ENCODE data around the gene PFN1. TPM values are rescaled to one million over a fixed set of nuclear protein-coding genes. Genes with fewer than 3 reads are reported as not detected.

The PFN1 gene
- total RNA-seq: 1,000 to 10,000 TPM in 2 of 4 donors, 100 to 1,000 TPM in 2; 920 to 1,441 (median 1,060) TPM

- TF ChIP-seq POLR2AphosphoS5 (IDR thresholded peaks at IDR 0.05): peak; percentile 71
- TF ChIP-seq CTCF (IDR thresholded peaks at IDR 0.05): no peak
- no peak for TF ChIP-seq EP300 (IDR thresholded peaks at IDR 0.05)
- peak; percentile 90 to 94 for TF ChIP-seq POLR2A (IDR thresholded peaks at IDR 0.05)
- Histone ChIP-seq H3K36me3 (peaks cover 0 to 34% of the 10 kb centered on the region in 2 donors), H3K9me3 (no peaks in the 10 kb centered on the region), H3K27me3 (no peaks in the 10 kb centered on the region), H3K27ac (peak within 1 kb of the TSS; percentile 79 to 98 (median 97)), H3K4me1 (peaks cover 0 to 79% (median 37%) of the 10 kb centered on the region in 3 donors), H3K4me3 (peak within 1 kb of the TSS; percentile 59 to 100)
- ATAC-seq: peak; percentile 76
- WGBS, 2 donors (ENCODE audit: low coverage in 1 of 2): 0% methylated on average over 6 of the region's 59 CpGs; no CpG with 5 or more reads in 1 of the 2 donors
Observed at GRCh38 chr17:4948166-4948930, at the start of gene PFN1. TSS of gene PFN1 (minus strand) at chr17:4948530. CDS start at chr17:4948394, 136 bp downstream.

- WGBS, 2 donors (ENCODE audit: low coverage in 1 of 2): no CpG with 5 or more reads among the region's 93 CpGs
- peak; percentile 95 for ATAC-seq
- H3K27ac ChIP-seq: peak within 1 kb of the TSS; percentile 92 to 98 (median 94)
- no peaks in the 10 kb centered on the region for H3K27me3 ChIP-seq
- H3K4me3 ChIP-seq: peak within 1 kb of the TSS; percentile 57 to 84
- H3K9me3 ChIP-seq: no peaks in the 10 kb centered on the region
- peaks cover 0 to 42% (median 24%) of the 10 kb centered on the region in 3 donors for H3K4me1 ChIP-seq
- TF ChIP-seq POLR2A (IDR thresholded peaks at IDR 0.05) (peak; percentile 84 to 85), EP300 (IDR thresholded peaks at IDR 0.05) (no peak), POLR2AphosphoS5 (IDR thresholded peaks at IDR 0.05) (peak; percentile 84), CTCF (IDR thresholded peaks at IDR 0.05) (peak in 2 of 4 experiments; percentile 56 to 62)
- peaks cover 0 to 19% of the 10 kb centered on the region in 2 donors for H3K36me3 ChIP-seq
Observed at GRCh38 chr17:4997302-4998026, 49.1 kb upstream of the PFN1 start, which contains the start of the genes INCA1 and KIF1C. TSS of gene INCA1 (minus strand) at chr17:4997522. CDS start at chr17:4994437, 3,085 bp downstream. TSS of gene KIF1C (plus strand) at chr17:4997950. CDS start at chr17:5000247, 2,297 bp downstream.

- TF ChIP-seq POLR2A (IDR thresholded peaks at IDR 0.05) (no peak), EP300 (IDR thresholded peaks at IDR 0.05) (no peak), POLR2AphosphoS5 (IDR thresholded peaks at IDR 0.05) (no peak), CTCF (IDR thresholded peaks at IDR 0.05) (no peak)
- Histone ChIP-seq H3K27ac (no peak overlapping the region), H3K27me3 (no peaks in the 10 kb centered on the region), H3K9me3 (no peaks in the 10 kb centered on the region), H3K4me3 (no peak overlapping the region), H3K4me1 (peaks cover 0 to 22% (median 9%) of the 10 kb centered on the region in 3 donors), H3K36me3 (no peaks in the 10 kb centered on the region)
- WGBS, 2 donors (ENCODE audit: low coverage in 1 of 2): 43% methylated on average over 1 of the region's 6 CpGs; no CpG with 5 or more reads in 1 of the 2 donors
- ATAC-seq: no peak
Observed at GRCh38 chr17:4994081-4994595, 45.8 kb upstream of the PFN1 start.

- peak; percentile 17 for ATAC-seq
- peak overlapping the region; percentile 64 to 96 for H3K4me3 ChIP-seq
- peaks cover 0 to 38% (median 16%) of the 10 kb centered on the region in 3 donors for H3K4me1 ChIP-seq
- H3K9me3 ChIP-seq: no peaks in the 10 kb centered on the region
- 0 to 4% methylated on average over 5 to 8 of the region's 30 CpGs for WGBS, 2 donors (ENCODE audit: low coverage in 1 of 2)
- H3K36me3 ChIP-seq: peaks cover 0 to 28% of the 10 kb centered on the region in 2 donors
- H3K27ac ChIP-seq: peak overlapping the region; percentile 82 to 99 (median 96)
- TF ChIP-seq POLR2A (IDR thresholded peaks at IDR 0.05) (no peak), POLR2AphosphoS5 (IDR thresholded peaks at IDR 0.05) (no peak), EP300 (IDR thresholded peaks at IDR 0.05) (no peak), CTCF (IDR thresholded peaks at IDR 0.05) (no peak)
- H3K27me3 ChIP-seq: no peaks in the 10 kb centered on the region
Observed at GRCh38 chr17:4987767-4988567, 39.6 kb upstream of the PFN1 start.
